ENCODE data around the gene TMEM62. TPM values are rescaled to one million over a fixed set of nuclear protein-coding genes. Genes with fewer than 3 reads are reported as not detected.
A peak's percentile ranks its signal among the peaks of the same experiment; 100 is the strongest.
"Not testable (repeated sequence)": the region's sequence is repeated elsewhere in the genome, so short reads cannot be mapped to it uniquely, and the experiment has no call there.

The TMEM62 gene
- polyA plus RNA-seq, 6 donors from 2014 or later, result 17.2 to 27.8 (median 25.2) TPM

GRCh38 chr15:43128174-43128979 is 5.0 kb upstream of the TMEM62 start:
- Mint-ChIP-seq H3K9me3 (peaks cover 1 to 19% (median 8%) of the 10 kb centered on the region in 7 donors), H3K4me3 (peak overlapping the region in 1 of 8 donors; percentile 20), H3K4me1 (peaks cover 8 to 11% (median 10%) of the 10 kb centered on the region in 3 donors), H3K27ac (peak overlapping the region in 1 of 6 donors; percentile 74)
- not testable (repeated sequence) for ATAC-seq (ENCODE audit: low read depth in 2 of 2); H3K36me3 Mint-ChIP-seq; DNase-seq; H3K27me3 Mint-ChIP-seq

GRCh38 chr15:43128980-43129335 is 4.4 kb upstream of the TMEM62 start:
- DNase-seq (no peak), ATAC-seq (ENCODE audit: low read depth in 2 of 2) (no peak)
- Mint-ChIP-seq H3K27me3 (no peaks in the 10 kb centered on the region), H3K4me3 (no peak overlapping the region), H3K9me3 (peaks cover 0 to 19% (median 8%) of the 10 kb centered on the region in 7 donors), H3K36me3 (no peaks in the 10 kb centered on the region), H3K4me1 (peaks cover 7 to 11% (median 9%) of the 10 kb centered on the region in 3 donors), H3K27ac (no peak overlapping the region)

DNA sequence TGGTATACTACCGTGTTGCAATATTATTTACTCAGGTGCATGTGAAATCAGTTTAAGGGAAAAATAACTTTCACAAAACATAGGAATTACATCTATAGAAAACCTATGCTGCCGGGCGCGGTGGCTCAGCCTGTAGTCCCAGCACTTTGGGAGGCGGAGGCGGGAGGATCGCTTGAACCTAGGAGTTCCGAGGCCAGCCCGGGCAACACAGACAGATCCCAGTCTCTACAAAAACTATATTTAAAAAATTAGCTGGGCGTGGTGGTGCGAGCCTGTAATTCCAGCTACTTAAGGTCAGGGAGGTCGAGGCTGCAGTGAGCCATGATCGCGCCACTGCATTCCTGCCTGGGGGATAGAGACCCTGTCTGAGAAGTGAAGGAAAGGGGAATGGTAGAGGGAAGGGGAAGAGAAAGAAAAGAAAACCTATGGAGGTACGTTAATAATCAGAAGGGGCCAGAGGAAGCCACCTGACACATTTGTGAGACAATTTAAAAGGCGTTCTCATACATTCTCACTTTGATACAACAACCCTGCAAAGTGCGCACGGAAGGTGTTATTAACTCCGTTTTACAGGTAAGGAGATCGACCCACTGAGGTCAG is 456 bp upstream of the TMEM62 start:
- DNase-seq (no peak), ATAC-seq (ENCODE audit: low read depth in 2 of 2) (peak; percentile 13 to 29)
- peaks cover 20 to 30% (median 24%) of the 10 kb centered on the region in 3 donors for H3K4me1 Mint-ChIP-seq
- H3K9me3 Mint-ChIP-seq, result peaks cover 0 to 19% (median 8%) of the 10 kb centered on the region in 7 donors
- peak overlapping the region; percentile 83 to 96 (median 94) for H3K4me3 Mint-ChIP-seq
- peak overlapping the region; percentile 94 to 98 (median 96) for H3K27ac Mint-ChIP-seq
- no peaks in the 10 kb centered on the region for H3K27me3 Mint-ChIP-seq
- peaks cover 0 to 9% of the 10 kb centered on the region in 2 donors for H3K36me3 Mint-ChIP-seq

- no peaks in the 10 kb centered on the region for H3K27me3 Mint-ChIP-seq
- H3K36me3 Mint-ChIP-seq, result peaks cover 12 to 19% of the 10 kb centered on the region in 2 donors
- DNase-seq, result no peak
- peaks cover 0 to 6% (median 3%) of the 10 kb centered on the region in 7 donors for H3K9me3 Mint-ChIP-seq
- H3K27ac Mint-ChIP-seq, result peak overlapping the region; percentile 72 to 98 (median 95)
- no peak for ATAC-seq (ENCODE audit: low read depth in 2 of 2)
- peaks cover 24 to 32% (median 32%) of the 10 kb centered on the region in 3 donors for H3K4me1 Mint-ChIP-seq
- peak overlapping the region; percentile 88 to 97 (median 94) for H3K4me3 Mint-ChIP-seq
Observed at GRCh38 chr15:43134157-43134635, 810 bp downstream of the TMEM62 start.

DNA sequence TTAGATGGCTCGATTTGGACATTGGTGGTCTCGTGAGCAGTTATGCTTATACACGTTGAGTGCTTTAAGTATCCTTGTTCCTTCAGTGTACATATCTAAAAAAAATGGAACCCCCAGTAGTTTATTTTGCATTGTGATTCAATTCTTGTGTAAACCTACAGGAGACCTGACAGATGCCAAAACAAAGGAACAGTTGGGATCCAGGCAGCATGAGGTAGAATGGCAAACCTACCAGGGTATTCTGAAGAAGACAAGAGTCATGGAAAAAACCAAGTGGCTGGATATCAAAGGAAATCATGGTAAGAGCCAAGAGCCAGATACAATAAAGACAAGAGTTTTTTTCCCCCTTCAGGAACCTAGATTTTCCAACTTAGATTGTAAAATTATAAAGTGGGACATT is 2.0 kb downstream of the TMEM62 start:
- no peak for DNase-seq
- peaks cover 26 to 34% (median 32%) of the 10 kb centered on the region in 3 donors for H3K4me1 Mint-ChIP-seq
- ATAC-seq (ENCODE audit: low read depth in 2 of 2), result no peak
- H3K27ac Mint-ChIP-seq, result peak overlapping the region in 2 of 6 donors; percentile 24 to 94
- no peaks in the 10 kb centered on the region for H3K9me3 Mint-ChIP-seq
- no peaks in the 10 kb centered on the region for H3K27me3 Mint-ChIP-seq
- peaks cover 17 to 28% of the 10 kb centered on the region in 2 donors for H3K36me3 Mint-ChIP-seq
- peak overlapping the region in 4 of 8 donors; percentile 36 to 96 (median 92) for H3K4me3 Mint-ChIP-seq

GRCh38 chr15:43143203-43143941 is 10.0 kb downstream of the TMEM62 start:
- H3K4me1 Mint-ChIP-seq, result peaks cover 21 to 35% (median 27%) of the 10 kb centered on the region in 3 donors
- DNase-seq, result peak; percentile 22
- ATAC-seq (ENCODE audit: low read depth in 2 of 2), result peak; percentile 66 to 76
- peak overlapping the region in 5 of 8 donors; percentile 39 to 63 (median 52) for H3K4me3 Mint-ChIP-seq
- H3K27me3 Mint-ChIP-seq, result no peaks in the 10 kb centered on the region
- H3K36me3 Mint-ChIP-seq, result peaks cover 30 to 41% of the 10 kb centered on the region in 2 donors
- no peaks in the 10 kb centered on the region for H3K9me3 Mint-ChIP-seq
- H3K27ac Mint-ChIP-seq, result peak overlapping the region in 5 of 6 donors; percentile 35 to 74 (median 59)

DNA sequence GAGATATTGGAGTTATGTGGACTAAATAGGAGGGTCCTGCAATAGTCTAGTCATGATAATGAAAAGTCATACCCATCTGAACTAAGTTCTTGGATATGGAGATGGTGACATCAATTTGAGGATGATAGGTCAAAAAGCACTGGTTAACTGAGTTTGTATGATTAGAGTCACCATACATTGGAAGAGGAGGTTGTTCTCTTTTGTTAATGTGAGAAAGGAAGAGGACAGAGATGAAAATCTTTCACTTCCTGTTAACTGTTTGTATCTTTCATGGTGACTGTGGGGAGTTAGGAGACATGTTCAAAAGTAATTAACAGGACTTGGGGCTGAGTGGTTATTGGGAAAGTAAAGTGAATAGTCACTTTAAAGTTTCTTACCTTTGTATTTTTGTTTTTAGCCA is 11.1 kb downstream of the TMEM62 start:
- DNase-seq, result peak; percentile 32
- Mint-ChIP-seq H3K36me3 (peaks cover 19 to 38% of the 10 kb centered on the region in 2 donors), H3K4me1 (peaks cover 16 to 31% (median 21%) of the 10 kb centered on the region in 3 donors), H3K27me3 (no peaks in the 10 kb centered on the region), H3K27ac (peak overlapping the region in 3 of 6 donors; percentile 16 to 59 (median 23)), H3K9me3 (no peaks in the 10 kb centered on the region), H3K4me3 (peak overlapping the region in 5 of 8 donors; percentile 2 to 59 (median 49))
- ATAC-seq (ENCODE audit: low read depth in 2 of 2), result peak; percentile 88 to 90

GRCh38 chr15:43146184-43146583 is 12.8 kb downstream of the TMEM62 start:
- no peak overlapping the region for H3K4me3 Mint-ChIP-seq
- DNase-seq, result no peak

DNA sequence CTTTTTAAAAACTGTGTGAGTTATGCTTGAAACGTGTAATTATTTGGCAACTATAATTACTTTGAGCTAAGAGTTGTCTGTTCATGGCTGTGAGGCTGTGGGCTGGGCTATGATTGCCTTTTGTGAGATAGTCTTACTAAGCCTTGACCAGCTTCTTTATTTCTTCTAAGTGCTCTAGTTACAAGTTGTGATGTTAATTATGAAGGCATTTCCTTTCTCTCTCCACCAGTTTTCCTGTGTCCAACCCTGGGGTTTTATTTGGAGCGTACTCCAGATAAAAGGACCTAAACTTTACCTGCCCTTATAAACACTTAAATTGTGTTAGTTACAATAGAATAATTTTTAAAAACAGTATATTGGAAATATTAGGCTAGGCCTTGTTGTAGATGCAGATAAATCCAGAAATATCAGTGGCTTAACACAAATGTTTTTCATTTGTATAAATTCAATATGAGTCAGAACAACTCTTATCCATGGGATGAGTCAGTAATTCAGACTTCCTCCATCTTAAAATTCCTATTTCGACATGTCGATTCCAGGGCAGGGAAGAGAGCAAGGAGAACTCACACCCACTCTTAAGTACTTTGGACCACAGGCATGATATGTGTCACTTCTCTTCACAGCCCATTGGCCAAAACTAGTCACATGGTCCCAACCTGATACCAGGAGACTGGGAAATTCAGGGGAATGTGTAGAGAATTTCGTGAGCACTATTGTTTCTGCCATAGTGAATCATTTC is 17.0 kb downstream of the TMEM62 start:
- ATAC-seq (ENCODE audit: low read depth in 2 of 2) (no peak), DNase-seq (no peak)
- H3K27ac Mint-ChIP-seq, result no peak overlapping the region
- H3K9me3 Mint-ChIP-seq, result no peaks in the 10 kb centered on the region
- peaks cover 7 to 30% of the 10 kb centered on the region in 2 donors for H3K36me3 Mint-ChIP-seq
- peaks cover 5 to 8% (median 6%) of the 10 kb centered on the region in 3 donors for H3K4me1 Mint-ChIP-seq
- H3K4me3 Mint-ChIP-seq, result no peak overlapping the region
- H3K27me3 Mint-ChIP-seq, result no peaks in the 10 kb centered on the region

More at GRCh38 chr15:43146184-43146583, 12.8 kb downstream of the TMEM62 start:
- Mint-ChIP-seq H3K27ac (peak overlapping the region in 1 of 6 donors; percentile 54), H3K4me1 (peaks cover 16 to 28% (median 21%) of the 10 kb centered on the region in 3 donors), H3K9me3 (no peaks in the 10 kb centered on the region), H3K36me3 (peaks cover 8 to 27% of the 10 kb centered on the region in 2 donors), H3K27me3 (no peaks in the 10 kb centered on the region)
- ATAC-seq (ENCODE audit: low read depth in 2 of 2), result no peak

- Mint-ChIP-seq H3K9me3 (no peaks in the 10 kb centered on the region), H3K27ac (peak overlapping the region in 1 of 6 donors; percentile 59), H3K4me1 (peaks cover 4 to 6% (median 5%) of the 10 kb centered on the region in 3 donors), H3K4me3 (no peak overlapping the region), H3K27me3 (no peaks in the 10 kb centered on the region), H3K36me3 (peaks cover 7 to 23% of the 10 kb centered on the region in 2 donors)
- DNase-seq, result no peak
- no peak for ATAC-seq (ENCODE audit: low read depth in 2 of 2)
Observed at GRCh38 chr15:43151688-43152087, 18.3 kb downstream of the TMEM62 start.

DNA sequence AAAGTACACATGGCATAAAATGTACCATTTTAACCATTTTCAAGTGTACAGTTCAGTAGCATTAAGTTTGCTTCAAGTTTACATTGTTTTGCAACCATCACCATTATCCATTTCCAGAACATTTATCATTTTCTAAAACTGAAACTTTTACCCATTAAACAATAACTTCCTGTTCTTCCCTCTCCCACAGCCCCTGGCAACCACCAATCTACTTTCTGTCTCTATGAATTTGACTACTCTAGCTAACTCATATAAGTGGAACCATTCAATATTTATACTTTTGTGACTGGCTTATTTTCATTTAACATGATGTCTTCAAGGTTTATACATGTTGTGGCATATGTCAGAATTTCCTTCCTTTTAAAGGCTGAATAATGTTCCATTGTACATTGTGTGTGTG is 19.9 kb downstream of the TMEM62 start:
- peaks cover 4 to 11% (median 5%) of the 10 kb centered on the region in 3 donors for H3K4me1 Mint-ChIP-seq
- no peaks in the 10 kb centered on the region for H3K9me3 Mint-ChIP-seq
- no peak for ATAC-seq (ENCODE audit: low read depth in 2 of 2)
- no peaks in the 10 kb centered on the region for H3K27me3 Mint-ChIP-seq
- no peak for DNase-seq
- no peak overlapping the region for H3K4me3 Mint-ChIP-seq
- peaks cover 7 to 26% of the 10 kb centered on the region in 2 donors for H3K36me3 Mint-ChIP-seq
- peak overlapping the region in 1 of 6 donors; percentile 84 for H3K27ac Mint-ChIP-seq

GRCh38 chr15:43165801-43166325 is 32.5 kb downstream of the TMEM62 start:
- H3K9me3 Mint-ChIP-seq, result peaks cover 0 to 4% (median 0%) of the 10 kb centered on the region in 7 donors
- DNase-seq (no peak), ATAC-seq (ENCODE audit: low read depth in 2 of 2) (no peak)
- no peaks in the 10 kb centered on the region for H3K27me3 Mint-ChIP-seq
- no peak overlapping the region for H3K27ac Mint-ChIP-seq
- H3K4me1 Mint-ChIP-seq, result no peaks in the 10 kb centered on the region
- H3K36me3 Mint-ChIP-seq, result peaks cover 14 to 20% of the 10 kb centered on the region in 2 donors
- H3K4me3 Mint-ChIP-seq, result no peak overlapping the region

All from naive B cell (primary cell).